ENCODE results near the gene NDUFAF4.
"Not testable (repeated sequence)": the region's sequence is repeated elsewhere in the genome, so short reads cannot be mapped to it uniquely, and the experiment has no call there.

The NDUFAF4 gene

DNA sequence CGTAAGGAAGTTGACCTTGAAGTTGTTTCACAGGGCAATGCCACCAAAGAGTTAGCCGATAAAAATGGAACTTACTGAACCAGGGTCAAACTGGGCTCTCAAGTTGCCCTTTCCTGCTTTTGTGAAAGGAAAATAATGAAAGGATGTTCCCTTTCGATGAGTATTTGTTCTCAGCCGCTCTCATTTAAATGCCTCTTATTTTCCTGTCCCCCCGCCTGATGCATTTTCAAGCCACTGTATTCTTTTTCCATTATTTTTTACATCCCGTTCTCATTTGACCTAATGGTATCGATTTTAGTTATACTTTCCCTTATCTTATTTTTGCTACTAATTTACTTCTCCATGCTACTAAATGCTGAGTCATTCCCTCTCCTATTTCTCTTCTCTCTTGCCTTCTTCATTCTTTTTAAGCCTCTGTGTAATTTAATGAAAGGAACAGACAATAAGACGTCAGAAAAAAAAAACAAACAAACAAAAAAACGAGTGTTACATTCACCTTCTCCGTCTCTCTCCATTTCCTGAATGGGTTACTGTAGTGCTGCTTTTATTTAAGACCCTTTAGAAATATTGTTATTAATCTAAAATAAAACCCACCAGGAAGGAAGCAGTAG lies 655 bp upstream of the NDUFAF4 start:
- no peak for DNase-seq

DNA sequence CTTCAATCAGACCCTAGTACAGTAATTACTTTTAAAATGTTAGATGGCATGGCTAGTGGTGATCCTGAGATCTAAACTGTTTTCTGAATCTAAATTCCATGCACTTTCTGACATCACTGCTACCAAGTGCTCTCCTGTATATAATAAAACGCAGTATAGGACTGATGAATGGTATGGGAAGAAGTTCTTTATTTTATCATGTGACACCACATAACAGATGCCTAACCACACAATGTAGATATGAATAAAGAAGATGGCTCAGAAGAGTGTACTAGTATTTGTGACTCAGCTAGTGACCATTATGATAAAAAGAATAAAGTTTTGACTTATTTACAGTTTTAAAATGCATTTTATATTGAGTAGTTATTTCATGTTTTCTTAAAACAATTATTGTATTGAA lies 8.5 kb downstream of the NDUFAF4 start:
- no peak for DNase-seq

DNA sequence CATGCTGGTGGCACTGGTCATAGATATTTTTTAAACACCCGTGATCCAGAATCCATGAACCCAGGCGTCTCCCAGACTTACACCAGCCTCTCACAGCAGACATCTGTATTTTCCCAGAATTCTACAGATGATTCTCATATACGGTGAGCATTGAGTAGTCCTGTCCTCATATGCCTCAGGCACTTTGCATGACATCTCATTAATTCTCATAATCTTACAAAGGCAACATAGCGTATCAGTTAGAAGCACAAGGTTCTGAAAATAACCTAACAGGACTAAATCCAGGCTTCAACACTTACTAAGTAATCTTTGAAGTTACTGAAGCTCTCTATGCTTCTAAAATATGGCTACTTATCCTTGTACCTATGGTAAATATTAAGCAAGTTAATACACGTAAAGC lies 8.9 kb downstream of the NDUFAF4 start:
- no peak for DNase-seq

DNA sequence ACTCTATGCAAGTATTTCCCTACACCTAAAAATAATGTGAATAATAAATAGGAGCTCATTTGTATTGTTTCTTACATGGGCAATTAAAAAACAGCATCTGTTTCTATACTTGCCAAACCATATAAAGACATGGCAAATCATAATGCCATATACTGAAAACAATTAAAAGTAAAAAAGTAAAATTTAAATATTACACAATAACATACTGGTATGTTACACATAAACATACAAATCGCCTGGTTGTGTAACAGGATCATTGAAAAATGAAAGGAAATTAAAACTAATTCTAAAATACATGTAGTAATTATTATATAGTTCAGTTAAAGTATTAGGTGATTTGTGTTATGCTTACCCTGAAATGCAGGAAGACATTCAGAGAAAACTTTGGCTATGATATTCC lies 11.2 kb downstream of the NDUFAF4 start:
- DNase-seq: no peak

DNA sequence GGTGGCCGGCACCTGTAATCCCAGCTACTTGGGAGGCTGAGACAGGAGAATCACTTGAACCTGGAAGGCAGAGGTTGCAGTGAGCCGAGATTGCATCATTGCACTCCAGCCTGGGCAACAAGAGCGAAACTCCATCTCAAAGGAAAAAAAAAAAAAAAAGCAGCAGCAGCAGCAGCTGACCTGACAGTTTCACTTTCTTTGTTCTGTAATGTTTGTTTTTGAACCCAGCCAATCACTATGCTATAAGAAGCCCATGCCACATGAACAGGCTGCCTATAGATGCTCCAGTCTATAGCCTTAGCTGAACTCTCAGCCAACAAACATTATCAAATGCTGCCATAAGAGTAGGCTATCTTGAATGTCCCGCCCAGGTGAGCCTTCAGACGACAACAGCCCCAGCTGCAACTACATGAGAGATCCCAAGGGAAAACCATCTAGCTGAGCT lies 12.5 kb downstream of the NDUFAF4 start:
- not testable (repeated sequence) for DNase-seq

DNA sequence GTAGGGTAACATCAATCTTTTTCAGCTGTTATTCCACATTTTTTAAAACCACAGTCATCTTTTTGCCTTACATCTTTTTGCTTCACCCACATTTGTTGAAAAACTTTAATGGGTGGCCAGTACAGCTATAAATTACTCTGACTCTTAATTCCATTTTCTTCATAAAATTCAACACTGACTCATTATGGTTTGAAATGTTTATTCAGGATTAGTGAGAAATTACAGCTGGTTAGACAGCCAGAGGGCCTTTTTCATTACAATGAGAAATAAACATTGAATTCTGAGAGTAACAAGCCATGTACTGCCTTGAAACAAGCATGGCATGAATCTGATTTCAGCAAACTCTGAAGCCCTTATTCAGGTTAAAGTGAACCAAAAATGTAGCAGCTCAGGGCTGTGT lies 19.5 kb downstream of the NDUFAF4 start:
- no peak for DNase-seq

DNA sequence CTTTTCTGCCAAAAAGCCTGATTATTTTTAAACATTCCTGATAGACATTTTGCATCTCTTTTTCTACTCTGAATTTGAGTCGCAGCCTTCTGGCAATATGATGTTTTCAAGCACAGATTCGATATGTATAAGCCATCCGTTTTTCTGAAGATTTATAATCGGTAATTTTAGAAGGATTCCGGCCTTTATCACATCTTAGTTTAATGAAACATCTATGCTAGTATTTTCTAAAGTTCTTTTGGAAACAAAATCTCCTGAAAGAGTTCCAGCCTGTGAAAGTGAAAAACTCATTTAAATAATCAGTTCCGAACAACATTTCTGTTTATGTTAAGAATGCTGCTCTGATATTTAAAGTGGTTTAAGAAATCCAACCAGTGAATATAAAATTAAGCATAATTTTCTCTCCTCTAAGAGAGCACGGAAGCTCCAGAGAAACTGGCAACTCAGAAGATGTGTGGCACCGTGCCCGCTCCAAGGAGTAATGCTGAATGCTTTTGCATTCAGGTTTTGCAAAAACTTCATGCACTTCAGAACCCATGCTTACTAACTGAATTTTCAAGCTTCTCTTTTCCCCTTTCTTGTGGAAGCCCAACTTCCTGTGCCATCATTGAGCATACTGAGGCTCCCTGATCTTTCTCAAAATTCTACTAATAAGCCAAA lies 20.7 kb downstream of the NDUFAF4 start:
- no peak for DNase-seq

DNA sequence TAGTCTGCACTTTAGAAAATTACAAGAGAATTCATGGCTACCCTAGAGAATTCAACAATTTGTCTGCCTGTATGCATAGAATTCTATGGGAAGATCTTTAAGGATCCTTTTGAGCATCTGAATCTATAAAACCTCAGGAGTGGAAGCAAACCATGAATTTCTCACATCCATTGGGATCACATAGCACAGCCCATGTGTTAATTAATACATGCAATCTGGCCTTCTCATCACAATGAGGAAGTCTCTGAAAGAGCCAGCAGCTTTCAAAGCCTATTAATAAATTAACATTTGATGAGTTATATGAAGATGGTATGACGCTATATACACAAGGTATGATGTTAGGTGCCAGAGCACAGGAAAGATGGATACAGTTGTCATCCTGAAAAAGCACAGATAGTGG lies 24.7 kb downstream of the NDUFAF4 start:
- DNase-seq: no peak

DNA sequence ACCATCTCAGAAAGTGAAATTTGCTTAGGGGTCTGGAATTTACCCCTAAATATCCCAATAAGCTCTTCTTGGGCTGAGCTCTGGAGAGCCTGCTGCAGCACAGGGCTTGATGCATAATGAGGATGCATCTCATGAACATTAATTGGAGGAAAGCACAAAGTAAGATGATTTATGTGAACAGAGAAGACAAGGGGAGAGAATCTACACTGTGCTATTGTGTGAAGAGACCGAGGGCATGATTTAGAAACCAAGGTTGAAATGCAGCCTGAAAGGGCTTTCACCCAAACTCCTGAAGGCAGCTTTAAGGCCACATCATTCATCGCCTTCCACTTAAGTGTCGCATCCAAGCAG lies 32.7 kb downstream of the NDUFAF4 start:
- DNase-seq: no peak

DNA sequence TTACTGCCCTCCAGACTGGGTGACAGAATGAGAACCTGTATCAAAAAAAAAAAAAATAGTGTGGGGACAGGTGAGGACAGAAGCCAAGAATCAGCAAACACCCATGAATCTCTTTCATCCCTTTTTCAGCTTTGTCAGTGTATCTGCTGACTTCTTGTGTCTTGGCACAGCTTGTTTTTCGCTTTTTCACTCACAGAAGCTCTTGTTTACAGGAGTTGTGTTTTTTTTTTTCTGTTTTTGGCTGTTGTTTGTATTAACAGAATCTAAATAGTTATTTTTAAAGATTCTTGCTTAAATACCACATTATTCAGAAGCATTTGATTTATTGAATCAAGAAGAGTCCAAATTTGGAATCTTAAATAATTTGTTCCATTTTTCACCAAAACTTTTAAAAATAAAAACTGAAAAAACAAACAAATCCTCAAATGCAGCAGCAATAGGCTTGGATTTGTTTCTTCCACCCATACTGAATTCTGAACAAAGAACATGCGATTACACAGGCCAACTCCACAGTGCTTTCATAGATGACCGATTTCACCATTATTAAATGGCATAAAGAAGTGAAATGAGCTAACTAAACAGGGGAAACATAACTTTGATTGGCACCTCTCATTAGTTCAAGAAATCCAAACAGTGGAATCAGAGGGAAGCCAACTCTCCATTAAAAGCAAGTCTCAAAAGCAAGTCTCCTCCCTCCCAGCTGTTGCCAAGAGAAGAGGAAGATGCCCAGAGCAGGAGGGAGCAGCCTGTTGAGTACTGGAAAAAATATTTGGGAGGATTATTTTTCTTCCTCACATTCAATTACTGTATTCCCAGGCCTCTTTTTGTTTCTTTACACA lies 33.3 kb downstream of the NDUFAF4 start:
- DNase-seq: no peak

DNA sequence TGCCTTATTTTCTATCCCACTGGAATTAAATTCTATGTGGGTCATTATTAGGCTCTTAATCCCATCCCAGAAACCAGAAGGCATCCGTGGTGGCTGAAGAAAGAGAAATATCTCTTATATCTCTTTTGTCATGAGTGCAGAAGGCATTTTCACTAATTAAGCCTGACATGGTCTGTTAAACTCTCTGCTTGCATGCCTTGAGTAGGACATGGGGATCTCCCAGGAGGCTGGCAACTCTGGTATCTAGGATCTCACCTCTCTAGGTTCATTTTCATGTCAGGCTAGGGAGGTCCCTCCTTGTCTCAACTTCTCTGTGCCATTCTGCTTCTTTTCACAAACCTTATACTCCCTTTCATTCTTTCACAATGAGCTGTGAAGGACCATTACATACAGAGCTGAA lies 35.1 kb downstream of the NDUFAF4 start:
- no peak for DNase-seq

DNA sequence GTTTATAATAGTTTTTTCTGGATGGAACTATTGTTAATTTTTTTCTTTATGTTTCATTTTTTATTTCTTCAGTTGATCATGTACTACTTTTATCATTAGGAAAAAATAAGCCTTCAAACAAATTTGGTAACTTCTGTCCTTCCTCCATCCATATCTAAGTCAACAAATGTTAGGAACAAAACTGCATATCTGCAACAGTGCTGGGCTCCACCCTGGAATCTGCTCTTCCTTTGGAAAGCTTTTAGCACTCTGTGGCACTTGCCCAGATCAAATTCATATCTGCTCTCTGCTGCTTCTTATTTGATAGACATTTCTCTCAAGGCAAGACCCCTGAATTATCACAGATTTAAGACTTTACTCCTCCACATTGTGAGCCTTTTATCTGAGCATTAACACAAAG lies 36.1 kb downstream of the NDUFAF4 start:
- no peak for DNase-seq

DNA sequence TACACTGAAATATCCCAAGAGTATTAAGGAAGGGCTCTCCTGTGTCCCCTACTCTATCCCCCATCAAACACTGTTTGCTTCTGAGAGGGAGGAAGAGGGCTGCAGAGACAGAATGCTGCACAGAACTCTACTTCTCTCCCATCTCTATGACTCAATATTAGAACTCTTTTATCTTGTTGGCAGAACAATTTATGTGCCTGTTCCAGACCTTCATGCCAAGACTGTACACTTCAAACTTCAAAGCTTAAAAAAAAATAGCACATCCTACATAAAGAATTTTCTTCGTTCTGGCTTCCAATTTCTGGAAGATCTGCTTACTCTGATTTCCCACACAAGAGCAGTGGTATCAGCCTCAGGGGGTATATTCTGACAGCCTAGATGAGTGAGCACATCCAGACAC lies 40.8 kb downstream of the NDUFAF4 start:
- no peak for DNase-seq

DNA sequence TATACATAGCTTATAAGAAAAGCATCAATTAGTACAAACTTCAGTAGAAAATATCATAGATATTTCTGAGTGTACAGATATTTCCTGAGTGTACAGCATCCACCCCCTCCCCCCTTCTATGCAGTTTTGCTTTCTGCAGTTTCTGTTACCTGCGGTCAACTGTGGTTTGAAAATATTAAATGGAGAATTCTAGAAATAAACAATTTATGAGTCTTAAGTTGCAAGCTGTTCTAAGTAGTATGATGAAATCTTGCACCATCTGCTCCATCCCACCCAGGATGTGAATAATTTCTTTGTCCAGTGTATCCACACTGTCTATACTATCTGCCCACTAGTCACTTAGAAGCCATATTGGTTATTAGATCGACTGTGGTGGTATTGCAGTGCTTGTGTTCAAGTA lies 44.6 kb downstream of the NDUFAF4 start:
- DNase-seq: no peak

DNA sequence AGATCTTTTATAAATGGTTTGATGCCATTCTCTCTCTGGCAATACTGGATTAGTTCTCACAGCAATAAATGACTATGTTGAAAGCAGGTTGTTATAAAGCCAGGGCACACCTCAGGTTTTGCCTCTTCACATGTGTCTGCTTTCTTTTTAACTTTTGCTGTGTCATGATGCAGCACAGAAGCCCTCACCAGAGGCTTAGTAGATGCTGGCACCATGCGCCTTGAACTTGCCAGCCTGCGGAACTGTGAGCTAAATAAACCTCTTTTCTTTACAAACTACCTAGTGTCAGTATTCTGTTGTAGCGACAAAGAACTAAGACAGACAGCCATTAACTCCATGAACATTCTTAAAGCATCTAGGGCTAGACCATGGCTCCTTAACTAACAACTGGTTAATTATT lies 45.1 kb downstream of the NDUFAF4 start:
- DNase-seq: no peak

DNA sequence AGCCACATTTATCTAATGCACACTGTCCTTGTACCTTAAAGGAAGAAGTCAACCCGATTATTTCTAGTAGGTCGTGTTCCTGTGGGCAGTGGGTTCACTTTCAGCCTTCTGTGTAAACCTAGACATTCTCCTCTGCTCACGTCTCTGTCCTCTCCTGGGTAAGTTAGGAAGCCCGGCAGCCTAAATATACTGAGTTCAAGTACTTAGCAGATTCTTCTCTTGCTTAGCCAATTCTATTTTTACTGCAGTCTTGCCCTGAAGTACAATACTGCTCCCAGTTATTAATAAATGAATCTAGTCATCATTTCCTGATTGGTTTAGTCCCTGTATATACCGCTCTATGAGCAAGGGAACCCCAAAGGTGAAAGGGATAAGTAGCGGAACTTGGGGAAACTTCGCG lies 45.8 kb downstream of the NDUFAF4 start:
- no peak for DNase-seq

DNA sequence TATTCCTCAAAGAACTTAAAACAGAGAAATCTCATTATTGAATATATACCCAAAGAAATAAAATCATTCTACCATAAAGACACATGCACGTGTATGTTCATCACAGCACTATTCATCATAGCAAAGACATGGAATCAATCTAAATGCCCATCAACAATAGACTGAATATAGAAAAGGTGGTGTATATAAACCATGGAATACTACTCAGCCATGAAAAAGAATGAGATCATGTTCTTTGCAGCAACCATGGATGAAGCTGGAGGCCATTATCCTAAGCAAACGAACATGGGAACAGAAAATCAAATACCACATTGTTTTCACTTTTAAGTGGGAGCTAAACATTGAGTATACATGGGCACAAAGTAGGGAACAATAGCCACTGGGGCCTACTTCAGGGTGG lies 48.1 kb downstream of the NDUFAF4 start:
- DNase-seq: no peak

DNA sequence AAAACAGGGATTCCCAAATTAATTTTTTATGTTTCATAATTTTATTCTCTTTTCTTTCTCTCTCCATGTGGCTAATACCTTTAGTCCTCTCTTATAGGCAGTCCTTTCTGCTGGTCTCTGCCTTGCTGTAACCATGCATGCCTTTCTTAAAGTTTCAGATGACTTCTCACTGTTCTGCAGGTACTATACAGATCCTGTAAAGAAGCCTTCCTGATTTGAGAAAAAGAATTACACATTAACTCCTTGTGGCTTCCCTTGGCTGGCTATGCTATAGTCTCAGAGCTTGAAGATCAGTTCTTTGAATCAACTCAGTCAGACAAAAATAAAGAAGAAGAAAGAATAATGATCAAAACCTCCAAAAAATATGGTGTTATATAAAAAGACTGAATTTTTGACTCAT lies 53.2 kb downstream of the NDUFAF4 start:
- no peak for DNase-seq

DNA sequence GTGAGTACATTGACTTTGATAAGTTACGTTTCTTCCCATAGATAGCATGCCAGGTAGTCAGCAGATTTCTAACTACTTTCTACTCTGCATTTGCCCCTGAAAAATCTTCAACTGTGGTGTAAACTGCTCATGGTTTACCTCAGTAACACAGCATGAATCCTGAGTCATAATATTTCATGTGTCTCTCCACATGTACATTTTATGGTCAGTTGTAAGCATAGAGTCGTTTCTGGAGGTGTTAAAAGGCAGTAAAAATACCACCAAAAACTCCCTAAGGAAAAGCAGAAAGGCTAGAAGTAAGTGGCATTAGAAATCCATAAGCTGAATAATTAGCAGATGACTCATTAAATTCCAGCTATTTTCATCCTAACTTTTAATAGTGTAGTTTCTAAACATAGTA lies 56.3 kb downstream of the NDUFAF4 start:
- no peak for DNase-seq

Measured in activated CD8-positive, alpha-beta memory T cell treated with anti-CD3 and anti-CD28 coated beads, Interleukin-2, amount 50 U/mL, for 48 hours (primary cell).